Transverse colon (tissue), 3 donors: Measurements from ENCODE around the gene DCLK2.

Experiments
- CTCF ChIP-seq, 5 experiments: fragments of 200-600 bp in 3 of 5; fragments of 450-650 bp in 2 of 5; sonication (generic) in 3 of 5; IDR thresholded peaks; 1 replicate in 2 of 5; 2 replicates in 3 of 5; pipeline ENCODE4 v1.5.1; 2016 to 2017; ENCODE audit warnings: antibody characterized with exemption in 5 of 5, inconsistent platforms in 3 of 5, mild to moderate bottlenecking in 2 of 5, moderate library complexity in 1 of 5
- EP300 ChIP-seq: sonication (generic); formaldehyde crosslinking; IDR thresholded peaks from one replicate; pipeline ENCODE4 v1.6.1; 2017; ENCODE audit warnings: antibody characterized with exemption, low read depth
- POLR2A ChIP-seq: fragments of 450-650 bp; IDR thresholded peaks from one replicate; pipeline ENCODE4 v1.6.1; 2016; ENCODE audit warnings: antibody characterized with exemption, mild to moderate bottlenecking, moderate library complexity

GRCh38 chr4:150114641-150115040, 36.4 kb downstream of the DCLK2 start:
- TF ChIP-seq CTCF (IDR thresholded peaks at IDR 0.05), result no peak
- TF ChIP-seq EP300, result no peak
- no peak for TF ChIP-seq POLR2A
